ENCODE data around the gene COBL. TPM values are rescaled to one million over a fixed set of nuclear protein-coding genes. Genes with fewer than 3 reads are reported as not detected.

The COBL gene
- total RNA-seq, 1 experiment from 2014 or later: 52.3 TPM

DNA sequence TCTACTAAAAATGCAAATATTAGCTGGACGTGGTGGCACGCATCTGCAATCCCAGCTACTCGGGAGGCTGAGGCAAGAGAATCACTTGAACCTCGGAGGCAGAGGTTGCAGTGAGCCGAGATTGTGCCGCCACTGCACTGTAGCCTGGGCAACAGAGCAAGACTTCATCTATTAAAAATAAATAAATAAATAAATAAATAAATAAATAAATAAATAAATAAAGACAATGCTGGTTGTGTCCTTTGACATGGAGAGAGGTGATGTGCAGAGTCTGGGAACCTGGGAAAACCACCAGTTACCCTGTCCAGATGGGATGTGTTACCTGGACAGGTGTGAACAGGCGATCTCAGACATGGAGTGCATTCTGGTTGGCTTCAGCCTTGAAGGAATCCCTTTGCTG is 102.5 kb downstream of the COBL start:
- H3K79me2 ChIP-seq (ENCODE audit: insufficient read depth, low read length): no peaks in the 10 kb centered on the region; the same call in 1 of the 2 replicates
- H2BK20ac ChIP-seq (ENCODE audit: low read depth, low read length, poor library complexity, severe bottlenecking): no peak overlapping the region
- no peak overlapping the region for H4K8ac ChIP-seq (replicated peaks; ENCODE audit: insufficient read length, low read depth, low read length)
- H3K9me3 ChIP-seq (ENCODE audit: control insufficient read depth, low read depth, low read length): no peaks in the 10 kb centered on the region
- no peaks in the 10 kb centered on the region for H3K79me1 ChIP-seq (ENCODE audit: insufficient read depth, low read depth, low read length, poor library complexity, severe bottlenecking)
- no peak overlapping the region for H2AFZ ChIP-seq (ENCODE audit: low read length)
- no peak overlapping the region for H3T11ph ChIP-seq (ENCODE audit: low read length)
- H2BK12ac ChIP-seq (ENCODE audit: insufficient read length, low read depth, low read length): no peak overlapping the region
- DNase-seq: no peak
- TF ChIP-seq, protein P1, sequence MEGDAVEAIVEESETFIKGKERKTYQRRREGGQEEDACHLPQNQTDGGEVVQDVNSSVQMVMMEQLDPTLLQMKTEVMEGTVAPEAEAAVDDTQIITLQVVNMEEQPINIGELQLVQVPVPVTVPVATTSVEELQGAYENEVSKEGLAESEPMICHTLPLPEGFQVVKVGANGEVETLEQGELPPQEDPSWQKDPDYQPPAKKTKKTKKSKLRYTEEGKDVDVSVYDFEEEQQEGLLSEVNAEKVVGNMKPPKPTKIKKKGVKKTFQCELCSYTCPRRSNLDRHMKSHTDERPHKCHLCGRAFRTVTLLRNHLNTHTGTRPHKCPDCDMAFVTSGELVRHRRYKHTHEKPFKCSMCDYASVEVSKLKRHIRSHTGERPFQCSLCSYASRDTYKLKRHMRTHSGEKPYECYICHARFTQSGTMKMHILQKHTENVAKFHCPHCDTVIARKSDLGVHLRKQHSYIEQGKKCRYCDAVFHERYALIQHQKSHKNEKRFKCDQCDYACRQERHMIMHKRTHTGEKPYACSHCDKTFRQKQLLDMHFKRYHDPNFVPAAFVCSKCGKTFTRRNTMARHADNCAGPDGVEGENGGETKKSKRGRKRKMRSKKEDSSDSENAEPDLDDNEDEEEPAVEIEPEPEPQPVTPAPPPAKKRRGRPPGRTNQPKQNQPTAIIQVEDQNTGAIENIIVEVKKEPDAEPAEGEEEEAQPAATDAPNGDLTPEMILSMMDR (conservative IDR thresholded peaks at IDR 0.05): no peak
- H2BK15ac ChIP-seq (ENCODE audit: low read depth, low read length): no peak overlapping the region
- no peaks in the 10 kb centered on the region for H4K20me1 ChIP-seq (ENCODE audit: control insufficient read depth, insufficient read depth, insufficient read length)
- H3K27me3 ChIP-seq (ENCODE audit: insufficient read depth, low read length): no peaks in the 10 kb centered on the region
- Mint-ChIP-seq H3K9me3 (no peaks in the 10 kb centered on the region), H3K4me1 (peaks cover 34 to 48% of the 10 kb centered on the region in 2 experiments), H3K27ac (no peak overlapping the region), H3K27me3 (ENCODE audit: low read depth) (no peaks in the 10 kb centered on the region; the same call in 1 of the 2 replicates), H3K4me3 (no peak overlapping the region), H3K36me3 (ENCODE audit: insufficient read depth in 1 of 3, low read depth in 3 of 3) (peaks cover 0 to 12% (median 9%) of the 10 kb centered on the region in 3 experiments; a peak in 5 of 7 replicates)
- H3K56ac ChIP-seq (ENCODE audit: insufficient read length, low read depth, low read length): no peak overlapping the region
- WGBS (ENCODE audit: extremely low coverage, insufficient read length, low lambda C conversion rate): no CpG with 5 or more reads among the region's 7 CpGs
- H2BK120ac ChIP-seq (ENCODE audit: low read depth, low read length, poor library complexity, severe bottlenecking): no peak overlapping the region
- H3K14ac ChIP-seq (ENCODE audit: insufficient read depth, low read length): no peak overlapping the region
- H3K4me2 ChIP-seq (ENCODE audit: insufficient read depth, insufficient read length, low read length): no peak overlapping the region
- no peak overlapping the region for H3K27ac ChIP-seq (ENCODE audit: insufficient read length, low read depth, low read length)
- peaks cover 7% of the 10 kb centered on the region for H3K4me1 ChIP-seq (ENCODE audit: insufficient read depth, low read length)
- no peak overlapping the region for H2AK5ac ChIP-seq (ENCODE audit: insufficient read length, low read length)
- no peak overlapping the region for H3K23ac ChIP-seq (ENCODE audit: insufficient read length, low read depth, low read length)
- H3K4ac ChIP-seq (ENCODE audit: low read depth, low read length): no peak overlapping the region
- H3K18ac ChIP-seq (ENCODE audit: insufficient read length, low read depth, low read length): no peak overlapping the region
- H4K5ac ChIP-seq (ENCODE audit: insufficient read length, low read depth, low read length): no peak overlapping the region
- no peak overlapping the region for H4K91ac ChIP-seq (ENCODE audit: insufficient read length, low read depth, low read length)
- H3K9ac ChIP-seq (ENCODE audit: extremely low read depth, insufficient read length, low read length): no peak overlapping the region
- no peaks in the 10 kb centered on the region for H3K23me2 ChIP-seq (ENCODE audit: insufficient read length, low read depth, low read length, poor library complexity, severe bottlenecking)
- no peak overlapping the region for H2BK5ac ChIP-seq (ENCODE audit: insufficient read length, low read length)

Data from H9 (cell line).